OCI-LY1 (cell line): ENCODE results near the gene NRDC.

Experiments
- H2AFZ ChIP-seq: fragments of 200-600 bp; sonication (generic), shearing (Covaris generic); 2 replicates; pipeline ENCODE4 v1.6.0; 2014; ENCODE audit warnings: antibody characterized with exemption, mild to moderate bottlenecking, low read length
- H3F3A ChIP-seq: fragments of 200-600 bp; sonication (generic), shearing (Covaris generic); 2 replicates; pipeline ENCODE4 v1.6.0; 2014; ENCODE audit warnings: mild to moderate bottlenecking, antibody characterized with exemption, low read length, moderate library complexity; ENCODE audit not compliant: insufficient read depth
- H3K27ac ChIP-seq: fragments of 200-600 bp; sonication (generic); 2 replicates; pipeline ENCODE4 v1.5.1; 2014; ENCODE audit warnings: low read length, mixed run types, mild to moderate bottlenecking, low read depth; ENCODE audit not compliant: poor library complexity, severe bottlenecking
- H3K27me3 ChIP-seq: fragments of 200-600 bp; sonication (generic); 2 replicates; pipeline ENCODE4 v1.6.0; 2014; ENCODE audit warnings: antibody characterized with exemption, mild to moderate bottlenecking, low read length, moderate library complexity; ENCODE audit not compliant: insufficient read depth
- H3K36me3 ChIP-seq: fragments of 200-600 bp; sonication (generic); 2 replicates; pipeline ENCODE4 v1.6.1; 2014; ENCODE audit warnings: mild to moderate bottlenecking, antibody characterized with exemption, low read length, moderate library complexity, mixed read lengths; ENCODE audit not compliant: insufficient read depth
- H3K4me1 ChIP-seq: fragments of 200-600 bp; sonication (generic); 2 replicates; pipeline ENCODE4 v1.5.1; 2014; ENCODE audit warnings: mild to moderate bottlenecking, low read length, moderate library complexity; ENCODE audit not compliant: insufficient read depth, severe bottlenecking
- H3K4me2 ChIP-seq: fragments of 200-600 bp; sonication (generic), shearing (Covaris generic); 2 replicates; pipeline ENCODE4 v1.6.1; 2014; ENCODE audit warnings: low read length
- H3K4me3 ChIP-seq: fragments of 200-600 bp; sonication (generic); 2 replicates; pipeline ENCODE4 v1.5.1; 2014; ENCODE audit warnings: low read length, low read depth, mild to moderate bottlenecking, mixed read lengths; ENCODE audit not compliant: poor library complexity, severe bottlenecking
- H3K79me2 ChIP-seq: fragments of 200-600 bp; shearing (Covaris generic); 2 replicates; pipeline ENCODE4 v1.6.1; 2016; ENCODE audit warnings: mixed run types, low read length, mixed read lengths; ENCODE audit not compliant: insufficient read depth
- H3K9ac ChIP-seq: fragments of 200-600 bp; sonication (generic), shearing (Covaris generic); 2 replicates; pipeline ENCODE4 v1.6.1; 2014; ENCODE audit warnings: mild to moderate bottlenecking, low read length, mixed read lengths
- H3K9me2 ChIP-seq: fragments of 200-600 bp; sonication (generic), shearing (Covaris generic); 2 replicates; pipeline ENCODE4 v1.6.1; 2014; ENCODE audit warnings: low read depth, mild to moderate bottlenecking, low read length, mixed read lengths
- H3K9me3 ChIP-seq: fragments of 200-600 bp; shearing (Covaris generic); 2 replicates; pipeline ENCODE4 v1.6.1; 2014; ENCODE audit warnings: low read length, mixed read lengths
- H4K20me1 ChIP-seq: fragments of 200-600 bp; sonication (generic), shearing (Covaris generic); 2 replicates; pipeline ENCODE4 v1.6.0; 2016; ENCODE audit warnings: mild to moderate bottlenecking, low read length; ENCODE audit not compliant: insufficient read depth
- CTCF ChIP-seq: fragments of 200-600 bp; sonication (generic), shearing (Covaris generic); IDR thresholded peaks from 2 replicates; pipeline ENCODE4 v1.5.1; 2017; ENCODE audit warnings: mild to moderate bottlenecking, antibody characterized with exemption, low read length, moderate library complexity, mixed read lengths
- EZH2 ChIP-seq: fragments of 200-600 bp; sonication (generic), shearing (Covaris generic); IDR thresholded peaks from 2 replicates; pipeline ENCODE4 v1.8.0; 2017; ENCODE audit warnings: borderline replicate concordance, mixed run types, mild to moderate bottlenecking, antibody characterized with exemption, low read length, moderate library complexity, mixed read lengths

NRDC gene

GRCh38 chr1:51799372-51799771 is 79.2 kb downstream of the NRDC start:
- Histone ChIP-seq H3K9me3 (no peaks in the 10 kb centered on the region), H3K4me1 (no peaks in the 10 kb centered on the region), H3K36me3 (peaks cover 85% of the 10 kb centered on the region), H3K9me2 (no peaks in the 10 kb centered on the region), H4K20me1 (no peaks in the 10 kb centered on the region), H3K9ac (no peak overlapping the region), H3K27ac (no peak overlapping the region), H3K79me2 (no peaks in the 10 kb centered on the region), H2AFZ (no peak overlapping the region), H3K27me3 (no peaks in the 10 kb centered on the region), H3K4me3 (no peak overlapping the region), H3F3A (no peaks in the 10 kb centered on the region), H3K4me2 (no peak overlapping the region)
- TF ChIP-seq EZH2 (no peak), CTCF (no peak)

GRCh38 chr1:51794868-51795267 is 83.7 kb downstream of the NRDC start:
- Histone ChIP-seq H3K27ac (no peak overlapping the region), H3K9me2 (no peaks in the 10 kb centered on the region), H3K79me2 (no peaks in the 10 kb centered on the region), H3K9ac (no peak overlapping the region), H3K4me2 (no peak overlapping the region), H2AFZ (no peak overlapping the region), H3F3A (no peaks in the 10 kb centered on the region), H3K4me3 (no peak overlapping the region), H3K36me3 (peaks cover 87% of the 10 kb centered on the region), H3K4me1 (no peaks in the 10 kb centered on the region), H4K20me1 (no peaks in the 10 kb centered on the region), H3K27me3 (no peaks in the 10 kb centered on the region), H3K9me3 (no peaks in the 10 kb centered on the region)
- no peak for TF ChIP-seq CTCF
- TF ChIP-seq EZH2 = no peak

- no peak overlapping the region for H2AFZ ChIP-seq
- H4K20me1 ChIP-seq = no peaks in the 10 kb centered on the region
- no peaks in the 10 kb centered on the region for H3K79me2 ChIP-seq
- no peak overlapping the region for H3K27ac ChIP-seq
- no peak for TF ChIP-seq CTCF
- no peak for TF ChIP-seq EZH2
- no peak overlapping the region for H3K9ac ChIP-seq
- no peaks in the 10 kb centered on the region for H3K9me2 ChIP-seq
- H3K27me3 ChIP-seq = no peaks in the 10 kb centered on the region
- no peak overlapping the region for H3K4me2 ChIP-seq
- H3K9me3 ChIP-seq = no peaks in the 10 kb centered on the region
- no peaks in the 10 kb centered on the region for H3F3A ChIP-seq
- H3K4me3 ChIP-seq = no peak overlapping the region
- no peaks in the 10 kb centered on the region for H3K4me1 ChIP-seq
- peaks cover 87% of the 10 kb centered on the region for H3K36me3 ChIP-seq
These were observed 84.3 kb downstream of the NRDC start for GRCh38 chr1:51794260-51794659.
